Activated T-cell treated with anti-CD3 and anti-CD28 coated beads, Interleukin-2, amount 50 U/mL, for 4 hours (primary cell): ENCODE data around the gene CTBP1. TPM values are rescaled to one million over a fixed set of nuclear protein-coding genes. Genes with fewer than 3 reads are reported as not detected.

Source experiments
- ATAC-seq, 2 donors: fragments of 200-7000 bp; cut with Tn5 transposase; one replicate each; pipeline ENCODE4 v1.10.0; 2021
- DNase-seq: peaks from one replicate; pipeline ENCODE4 v3.0.0-alpha.2; 2020
- H3K27me3 Mint-ChIP-seq: one replicate; pipeline ENCODE4 v1.8.0; 2021; ENCODE audit warnings: low read depth, mixed read lengths
- H3K36me3 Mint-ChIP-seq: one replicate; pipeline ENCODE4 v1.8.0; 2022; ENCODE audit warnings: mixed read lengths; ENCODE audit not compliant: insufficient read depth
- H3K4me1 Mint-ChIP-seq: one replicate; pipeline ENCODE4 v1.8.0; 2021; ENCODE audit warnings: low read depth, mixed read lengths
- H3K4me3 Mint-ChIP-seq: one replicate; pipeline ENCODE4 v1.8.0; 2021; ENCODE audit warnings: mild to moderate bottlenecking, moderate library complexity, mixed read lengths
- H3K9me3 Mint-ChIP-seq: one replicate; pipeline ENCODE4 v1.8.0; 2021; ENCODE audit warnings: mixed read lengths
- total RNA-seq, 3 donors: library from RNA; stranded (reverse); gene quantifications; one replicate each; pipeline ENCODE4 v1.2.1, GENCODE V29; 2021

CTBP1 gene
- total RNA-seq, 3 donors from 2014 or later, result 166 to 186 (median 177) TPM

- no peak for ATAC-seq
Measured at GRCh38 chr4:1212546-1213335, 36.2 kb downstream of the CTBP1 start.

DNA sequence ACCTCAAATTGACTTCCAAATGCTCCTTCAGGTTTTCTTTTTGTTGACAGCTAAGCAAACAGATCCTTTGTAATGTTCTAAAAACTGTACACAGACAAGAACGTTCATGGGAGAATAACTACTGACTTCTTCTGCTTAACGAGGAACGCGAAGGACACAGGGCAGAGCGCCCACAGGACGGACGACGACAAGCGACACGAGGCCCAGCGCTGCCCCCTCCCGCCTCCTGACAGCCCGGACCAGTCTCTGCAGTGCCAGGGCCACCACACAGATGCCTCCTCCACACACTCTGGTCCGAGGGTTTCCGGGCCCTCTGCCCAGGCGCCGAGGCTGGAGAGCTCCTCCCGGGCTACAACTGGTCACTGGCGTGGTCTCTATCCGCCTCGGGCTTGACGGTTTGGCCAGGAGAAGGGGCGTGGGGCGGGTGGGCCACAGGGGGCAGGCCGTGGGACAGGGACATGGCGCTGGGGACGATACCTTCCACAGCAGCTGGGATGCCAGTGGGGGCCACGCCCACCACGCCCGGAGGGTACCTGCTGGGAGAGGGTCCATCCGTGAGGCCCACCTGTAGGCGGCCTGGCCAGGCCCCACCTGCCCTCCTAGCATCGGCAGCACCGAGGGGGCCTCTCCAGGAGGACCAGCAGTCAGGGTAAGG lies 36.9 kb downstream of the CTBP1 start:
- DNase-seq, result no peak
- no peaks in the 10 kb centered on the region for H3K9me3 Mint-ChIP-seq
- no peaks in the 10 kb centered on the region for H3K27me3 Mint-ChIP-seq
- H3K4me1 Mint-ChIP-seq, result peaks cover 15% of the 10 kb centered on the region
- H3K4me3 Mint-ChIP-seq, result no peak overlapping the region
- no peak for ATAC-seq
- peaks cover 2% of the 10 kb centered on the region for H3K36me3 Mint-ChIP-seq

More at GRCh38 chr4:1212546-1213335, 36.2 kb downstream of the CTBP1 start:
- DNase-seq, result no peak
- Mint-ChIP-seq H3K27me3 (no peaks in the 10 kb centered on the region), H3K9me3 (no peaks in the 10 kb centered on the region), H3K4me3 (no peak overlapping the region), H3K4me1 (peaks cover 22% of the 10 kb centered on the region), H3K36me3 (peaks cover 4% of the 10 kb centered on the region)

- Mint-ChIP-seq H3K4me3 (no peak overlapping the region), H3K36me3 (peaks cover 2% of the 10 kb centered on the region), H3K27me3 (no peaks in the 10 kb centered on the region), H3K4me1 (peaks cover 8% of the 10 kb centered on the region), H3K9me3 (no peaks in the 10 kb centered on the region)
- ATAC-seq (no peak), DNase-seq (no peak)
Measured at GRCh38 chr4:1211371-1211770, 37.6 kb downstream of the CTBP1 start.

DNA sequence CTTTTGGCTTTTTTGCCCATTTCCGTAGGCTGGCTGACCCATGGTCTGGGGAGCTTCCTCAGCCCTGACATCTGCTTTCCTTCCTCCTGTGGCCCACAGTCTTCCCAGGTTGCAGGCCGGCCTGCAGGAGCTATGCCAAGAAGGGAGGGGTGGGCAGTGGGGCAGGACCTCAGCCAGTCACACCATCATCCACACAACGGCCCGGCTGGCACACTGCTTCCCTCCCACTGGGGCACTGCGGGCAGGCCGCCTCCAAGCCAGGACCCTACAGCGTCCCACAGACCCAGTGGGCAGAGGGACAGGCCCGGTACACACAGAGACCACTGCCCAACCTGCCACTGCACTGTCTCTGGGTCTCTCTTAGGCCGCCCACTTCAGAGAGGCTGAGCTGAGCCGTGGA lies 38.0 kb downstream of the CTBP1 start:
- ATAC-seq, result no peak
- no peak for DNase-seq
- H3K9me3 Mint-ChIP-seq, result no peaks in the 10 kb centered on the region
- no peaks in the 10 kb centered on the region for H3K27me3 Mint-ChIP-seq
- peaks cover 2% of the 10 kb centered on the region for H3K36me3 Mint-ChIP-seq
- H3K4me3 Mint-ChIP-seq, result no peak overlapping the region
- peaks cover 5% of the 10 kb centered on the region for H3K4me1 Mint-ChIP-seq

DNA sequence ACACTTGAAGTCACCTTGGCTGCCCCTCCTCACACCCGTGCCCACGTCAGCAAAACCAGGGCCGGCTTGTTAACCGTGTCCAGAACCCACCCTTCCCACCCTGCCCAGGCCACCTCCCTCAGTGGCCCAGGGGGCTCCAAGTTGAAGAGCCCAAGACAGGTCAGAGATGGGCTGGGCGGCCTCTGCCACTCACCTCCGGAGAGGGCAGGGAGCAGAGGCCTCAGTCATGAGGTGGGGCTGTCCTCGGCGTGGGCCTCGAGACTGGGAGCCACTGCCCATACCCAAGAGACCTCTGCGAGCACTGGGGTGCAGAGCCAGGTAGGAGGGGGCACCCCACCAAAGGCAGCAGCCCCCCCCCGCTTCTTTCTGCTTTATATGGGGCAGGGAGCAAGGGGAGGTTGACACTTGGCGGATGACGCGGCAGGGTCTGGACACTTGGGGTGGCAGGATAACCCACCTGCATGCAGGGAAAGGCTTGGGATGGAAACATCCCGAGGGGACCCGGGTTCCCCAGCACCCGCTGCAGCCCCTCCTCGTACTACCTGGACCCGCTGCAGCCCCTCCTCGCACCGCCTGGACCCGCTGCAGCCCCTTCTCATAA lies 38.6 kb downstream of the CTBP1 start:
- no peak for ATAC-seq
- H3K4me1 Mint-ChIP-seq, result peaks cover 2% of the 10 kb centered on the region
- H3K36me3 Mint-ChIP-seq, result peaks cover 2% of the 10 kb centered on the region
- no peak for DNase-seq
- no peaks in the 10 kb centered on the region for H3K27me3 Mint-ChIP-seq
- no peak overlapping the region for H3K4me3 Mint-ChIP-seq
- H3K9me3 Mint-ChIP-seq, result no peaks in the 10 kb centered on the region

GRCh38 chr4:1209821-1210220 lies 39.1 kb downstream of the CTBP1 start:
- H3K36me3 Mint-ChIP-seq, result peaks cover 2% of the 10 kb centered on the region
- H3K4me3 Mint-ChIP-seq, result no peak overlapping the region
- H3K4me1 Mint-ChIP-seq, result peaks cover 4% of the 10 kb centered on the region
- H3K27me3 Mint-ChIP-seq, result no peaks in the 10 kb centered on the region
- ATAC-seq, result no peak
- no peak for DNase-seq
- H3K9me3 Mint-ChIP-seq, result no peaks in the 10 kb centered on the region

GRCh38 chr4:1208970-1209704 lies 39.8 kb downstream of the CTBP1 start:
- DNase-seq (no peak), ATAC-seq (no peak)
- H3K27me3 Mint-ChIP-seq, result no peaks in the 10 kb centered on the region
- H3K4me1 Mint-ChIP-seq, result peaks cover 10% of the 10 kb centered on the region
- H3K36me3 Mint-ChIP-seq, result peaks cover 2% of the 10 kb centered on the region
- H3K4me3 Mint-ChIP-seq, result no peak overlapping the region
- no peaks in the 10 kb centered on the region for H3K9me3 Mint-ChIP-seq

DNA sequence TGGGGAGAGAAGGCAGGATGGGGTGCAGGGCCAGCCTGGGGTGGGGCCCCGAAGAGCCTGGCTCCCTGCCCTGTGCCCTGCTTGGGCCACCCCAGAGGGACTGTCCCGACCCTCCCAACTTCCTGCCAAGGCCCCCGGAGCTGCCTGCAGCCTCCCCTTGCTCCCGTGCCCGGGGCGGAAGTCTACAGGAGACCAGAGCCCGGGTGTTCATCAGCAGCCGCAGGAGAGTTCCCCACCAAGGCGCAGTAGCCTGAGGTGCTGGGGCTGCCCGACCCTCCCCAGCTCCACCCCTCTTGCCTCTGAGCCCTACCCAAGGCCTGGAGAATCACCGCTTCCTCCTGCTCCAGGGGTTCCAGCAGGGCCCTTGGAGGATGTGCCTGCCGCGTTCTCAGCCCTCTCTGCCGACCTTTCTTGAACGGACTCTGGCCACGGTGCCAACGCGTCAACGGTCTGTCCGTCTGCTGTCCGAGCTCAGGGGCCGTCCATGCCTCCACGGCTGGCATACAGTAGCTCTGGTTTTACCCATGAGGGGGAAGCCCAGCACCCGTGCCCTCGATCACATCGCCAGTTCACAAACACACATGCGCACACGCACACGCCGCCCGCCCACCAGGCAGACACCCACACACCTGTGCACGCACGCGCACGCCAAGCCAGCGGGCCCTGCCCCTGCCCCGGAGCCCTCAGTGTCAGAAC lies 40.5 kb downstream of the CTBP1 start:
- ATAC-seq, result no peak
- no peaks in the 10 kb centered on the region for H3K9me3 Mint-ChIP-seq
- DNase-seq, result no peak
- H3K4me1 Mint-ChIP-seq, result peaks cover 17% of the 10 kb centered on the region
- H3K4me3 Mint-ChIP-seq, result peak overlapping the region; percentile 29
- peaks cover 2% of the 10 kb centered on the region for H3K36me3 Mint-ChIP-seq
- H3K27me3 Mint-ChIP-seq, result no peaks in the 10 kb centered on the region

GRCh38 chr4:1207603-1208265 lies 41.2 kb downstream of the CTBP1 start:
- Mint-ChIP-seq H3K4me3 (no peak overlapping the region), H3K36me3 (peaks cover 2% of the 10 kb centered on the region), H3K9me3 (no peaks in the 10 kb centered on the region), H3K4me1 (peaks cover 24% of the 10 kb centered on the region), H3K27me3 (no peaks in the 10 kb centered on the region)
- ATAC-seq (no peak), DNase-seq (peak; percentile 2)

DNA sequence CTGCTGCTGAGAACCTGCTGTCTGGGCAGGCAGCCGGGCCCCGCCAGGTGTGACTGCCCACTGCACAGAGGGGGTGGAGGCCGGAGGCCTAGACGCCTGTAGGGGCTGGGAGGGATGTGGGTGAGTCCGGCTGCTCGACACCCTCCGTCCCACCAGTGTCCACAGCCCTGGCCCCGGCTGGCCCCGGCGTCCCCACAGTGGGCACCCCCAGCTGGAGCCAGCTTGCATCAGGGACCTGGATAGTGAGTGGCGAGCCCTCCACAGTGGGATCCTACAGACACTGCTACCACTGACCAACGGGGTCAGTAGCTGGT lies 41.8 kb downstream of the CTBP1 start:
- H3K4me1 Mint-ChIP-seq, result peaks cover 28% of the 10 kb centered on the region
- no peaks in the 10 kb centered on the region for H3K27me3 Mint-ChIP-seq
- H3K36me3 Mint-ChIP-seq, result peaks cover 2% of the 10 kb centered on the region
- DNase-seq (no peak), ATAC-seq (no peak)
- H3K4me3 Mint-ChIP-seq, result no peak overlapping the region
- H3K9me3 Mint-ChIP-seq, result no peaks in the 10 kb centered on the region

GRCh38 chr4:1206299-1207156 lies 42.4 kb downstream of the CTBP1 start:
- ATAC-seq, result no peak
- no peaks in the 10 kb centered on the region for H3K36me3 Mint-ChIP-seq
- peaks cover 34% of the 10 kb centered on the region for H3K4me1 Mint-ChIP-seq
- DNase-seq, result peak; percentile 3
- H3K27me3 Mint-ChIP-seq, result no peaks in the 10 kb centered on the region
- no peaks in the 10 kb centered on the region for H3K9me3 Mint-ChIP-seq
- H3K4me3 Mint-ChIP-seq, result no peak overlapping the region

DNA sequence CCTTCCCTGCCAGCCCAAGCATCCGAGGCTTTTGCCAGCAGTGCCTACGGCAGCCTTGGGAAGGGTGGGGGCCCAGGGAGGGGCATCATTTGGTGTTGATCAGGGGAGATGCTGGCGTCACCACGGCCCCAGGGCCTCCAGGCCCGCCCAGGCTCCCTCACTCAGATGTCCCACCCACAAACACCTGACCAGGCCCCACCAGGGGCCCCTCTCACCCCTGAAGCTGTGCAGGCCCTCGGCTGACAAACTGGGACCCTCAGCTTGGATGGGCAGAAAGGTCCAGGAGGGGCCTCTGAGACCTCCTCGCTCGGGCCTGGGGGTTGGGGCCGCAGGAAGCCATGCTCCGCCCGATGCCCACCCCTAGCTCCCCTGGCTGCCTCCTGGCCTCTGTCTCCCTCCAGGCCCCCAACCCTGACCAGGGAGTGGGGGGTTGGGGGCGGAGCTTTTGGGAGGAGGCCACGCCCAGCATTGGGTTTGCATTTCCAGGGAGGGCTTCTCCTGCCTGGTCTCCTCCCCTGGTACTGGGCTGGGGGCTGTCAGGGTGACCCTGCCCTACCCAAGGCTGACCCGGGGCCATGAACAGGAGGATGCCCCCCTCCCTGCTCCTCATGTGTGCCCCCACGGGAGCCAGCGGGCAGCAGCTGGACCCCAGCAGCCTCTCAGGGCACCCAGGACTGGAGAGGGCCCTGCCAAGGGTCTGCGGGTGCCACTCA lies 43.2 kb downstream of the CTBP1 start:
- Mint-ChIP-seq H3K9me3 (no peaks in the 10 kb centered on the region), H3K4me1 (peaks cover 39% of the 10 kb centered on the region), H3K4me3 (no peak overlapping the region), H3K27me3 (no peaks in the 10 kb centered on the region), H3K36me3 (no peaks in the 10 kb centered on the region)
- ATAC-seq (no peak), DNase-seq (peak; percentile 3)
